Tibial nerve (tissue), 4 donors: ENCODE data around the gene ST6GALNAC3. TPM values are rescaled to one million over a fixed set of nuclear protein-coding genes. Genes with fewer than 3 reads are reported as not detected.

Source experiments
- DNase-seq, 2 donors: peaks; one replicate each; pipeline ENCODE4 v3.0.0-alpha.2; 2019; ENCODE audit warnings: low spot score in 2 of 2
- H3K27ac ChIP-seq, 4 donors: fragments of 200-600 bp; sonication (generic) in 3 of 4; one replicate each; pipeline ENCODE4 v1.5.1; 2017 to 2019; ENCODE audit warnings: mild to moderate bottlenecking in 1 of 4
- H3K27me3 ChIP-seq, 2 donors: fragments of 200-600 bp; sonication (generic) in 1 of 2; one replicate each; pipeline versions ENCODE4 v1.5.1 to v1.6.0; 2017 to 2019
- H3K36me3 ChIP-seq, 3 donors: fragments of 200-600 bp; sonication (generic); one replicate each; pipeline ENCODE4 v1.5.1; 2018 to 2019
- H3K4me1 ChIP-seq, 4 donors: fragments of 200-600 bp; sonication (generic) in 3 of 4; one replicate each; pipeline ENCODE4 v1.5.1; 2017 to 2019
- H3K4me3 ChIP-seq, 4 donors: fragments of 200-600 bp; sonication (generic) in 3 of 4; one replicate each; pipeline ENCODE4 v1.5.1; 2017 to 2019; ENCODE audit warnings: mild to moderate bottlenecking in 1 of 4, moderate library complexity in 1 of 4
- H3K9me3 ChIP-seq, 4 donors: fragments of 200-600 bp; sonication (generic) in 3 of 4; one replicate each; pipeline ENCODE4 v1.5.1; 2017 to 2019
- CTCF ChIP-seq, 5 experiments: fragments of 200-600 bp in 3 of 5; fragments of 450-650 bp in 2 of 5; sonication (generic) in 3 of 5; IDR thresholded peaks; one replicate each; pipeline ENCODE4 v1.5.1; 2016 to 2019; ENCODE audit warnings: antibody characterized with exemption in 5 of 5, mild to moderate bottlenecking in 3 of 5, moderate library complexity in 2 of 5
- EP300 ChIP-seq, 2 donors: sonication (generic); formaldehyde crosslinking; IDR thresholded peaks; one replicate each; pipeline ENCODE4 v1.6.1; 2017; ENCODE audit warnings: antibody characterized with exemption in 2 of 2, mild to moderate bottlenecking in 1 of 2
- POLR2A ChIP-seq, 2 donors: fragments of 450-650 bp; IDR thresholded peaks; one replicate each; pipeline ENCODE4 v1.6.1; 2017; ENCODE audit warnings: antibody characterized with exemption in 2 of 2, mild to moderate bottlenecking in 2 of 2, moderate library complexity in 2 of 2
- WGBS, 2 donors: methylation state at CpG; one replicate each; pipeline ENCODE4 v1.1.5; 2018; 5-methylcytosine and 5-hydroxymethylcytosine counted together
- total RNA-seq, 4 donors: library from RNA; depleted of rRNA; stranded (reverse); fragments of >200 nt; gene quantifications; one replicate each; pipeline ENCODE4 v1.1.0, GENCODE V29; 2016

Gene ST6GALNAC3
- total RNA-seq, 4 donors from 2014 or later = 2.7 to 6.6 (median 4.9) TPM

- no peak overlapping the region for H3K27ac ChIP-seq
- no peaks in the 10 kb centered on the region for H3K9me3 ChIP-seq
- H3K27me3 ChIP-seq = no peaks in the 10 kb centered on the region
- H3K36me3 ChIP-seq = no peaks in the 10 kb centered on the region
- 69 to 77% methylated on average over 10 of the region's 10 CpGs for WGBS, 2 donors
- no peak overlapping the region for H3K4me3 ChIP-seq
- H3K4me1 ChIP-seq = no peaks in the 10 kb centered on the region
- TF ChIP-seq POLR2A (IDR thresholded peaks at IDR 0.05) (no peak), CTCF (IDR thresholded peaks at IDR 0.05) (no peak), EP300 (IDR thresholded peaks at IDR 0.05) (no peak)
- no peak for DNase-seq
Measured at GRCh38 chr1:76425201-76426145, 350.9 kb downstream of the ST6GALNAC3 start.

- Histone ChIP-seq H3K9me3 (no peaks in the 10 kb centered on the region), H3K4me1 (no peaks in the 10 kb centered on the region), H3K4me3 (no peak overlapping the region), H3K27ac (no peak overlapping the region), H3K36me3 (no peaks in the 10 kb centered on the region), H3K27me3 (no peaks in the 10 kb centered on the region)
- DNase-seq = no peak
- WGBS, 2 donors = 95 to 99% methylated on average over 4 of the region's 4 CpGs
- TF ChIP-seq CTCF (IDR thresholded peaks at IDR 0.05) (no peak), EP300 (IDR thresholded peaks at IDR 0.05) (no peak), POLR2A (IDR thresholded peaks at IDR 0.05) (no peak)
Measured at GRCh38 chr1:76426606-76427005, 352.1 kb downstream of the ST6GALNAC3 start.

GRCh38 chr1:76428028-76428427 lies 353.5 kb downstream of the ST6GALNAC3 start:
- TF ChIP-seq CTCF (IDR thresholded peaks at IDR 0.05) (no peak), POLR2A (IDR thresholded peaks at IDR 0.05) (no peak), EP300 (IDR thresholded peaks at IDR 0.05) (no peak)
- Histone ChIP-seq H3K36me3 (no peaks in the 10 kb centered on the region), H3K4me1 (no peaks in the 10 kb centered on the region), H3K9me3 (no peaks in the 10 kb centered on the region), H3K27ac (no peak overlapping the region), H3K27me3 (no peaks in the 10 kb centered on the region), H3K4me3 (no peak overlapping the region)
- 92 to 93% methylated on average over 2 of the region's 2 CpGs for WGBS, 2 donors
- DNase-seq = no peak

GRCh38 chr1:76430531-76430930 lies 356.0 kb downstream of the ST6GALNAC3 start:
- 51 to 75% methylated on average over 3 of the region's 3 CpGs for WGBS, 2 donors
- Histone ChIP-seq H3K4me1 (no peaks in the 10 kb centered on the region), H3K27ac (no peak overlapping the region), H3K4me3 (no peak overlapping the region), H3K9me3 (no peaks in the 10 kb centered on the region), H3K36me3 (no peaks in the 10 kb centered on the region), H3K27me3 (no peaks in the 10 kb centered on the region)
- TF ChIP-seq CTCF (IDR thresholded peaks at IDR 0.05) = no peak
- no peak for TF ChIP-seq POLR2A (IDR thresholded peaks at IDR 0.05)
- TF ChIP-seq EP300 (IDR thresholded peaks at IDR 0.05) = no peak
- no peak for DNase-seq

GRCh38 chr1:76433526-76433925 lies 359.0 kb downstream of the ST6GALNAC3 start:
- DNase-seq = no peak
- TF ChIP-seq CTCF (IDR thresholded peaks at IDR 0.05) = no peak
- Histone ChIP-seq H3K9me3 (no peaks in the 10 kb centered on the region), H3K36me3 (no peaks in the 10 kb centered on the region), H3K27ac (no peak overlapping the region), H3K4me3 (no peak overlapping the region), H3K27me3 (no peaks in the 10 kb centered on the region), H3K4me1 (no peaks in the 10 kb centered on the region)
